ENCODE data around the gene IL1RL2.

Gene IL1RL2

DNA sequence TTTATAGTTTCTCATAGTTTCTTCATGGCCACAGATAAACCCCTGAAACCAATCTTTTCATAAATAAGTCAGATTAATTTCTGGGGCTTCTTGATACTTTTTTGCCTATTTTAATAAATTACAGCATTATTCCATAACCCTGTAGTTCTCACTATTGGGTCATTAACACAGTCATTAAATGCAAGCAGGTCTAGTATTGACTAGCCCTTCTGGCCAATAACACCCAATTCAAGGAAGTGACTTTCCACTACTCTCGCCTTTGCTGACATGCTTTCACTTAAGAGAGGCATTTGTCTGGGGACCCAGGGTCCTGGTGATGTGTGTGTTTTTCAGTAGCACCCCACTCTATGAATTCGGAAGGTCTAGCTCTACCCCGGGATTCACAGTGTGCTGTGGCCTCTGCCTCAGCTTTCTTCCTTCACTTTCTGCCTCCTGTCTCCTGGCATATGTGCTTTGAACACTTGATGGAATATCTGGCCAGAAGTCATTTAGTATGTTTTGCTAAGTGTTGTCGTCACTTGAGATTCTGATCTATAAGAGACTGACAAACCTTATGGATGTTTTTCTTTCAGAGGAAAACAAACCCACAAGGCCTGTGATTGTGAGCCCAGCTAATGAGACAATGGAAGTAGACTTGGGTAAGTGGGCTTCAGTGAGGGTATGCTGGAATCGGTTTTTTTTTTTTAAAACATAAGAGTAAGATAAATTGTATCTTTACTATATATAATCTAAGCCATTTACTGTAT is 18.6 kb upstream of the IL1RL2 start:
- Histone ChIP-seq H3K9me3 (ENCODE audit: low read length) (no peaks in the 10 kb centered on the region), H4K20me1 (ENCODE audit: insufficient read depth, low read length) (no peaks in the 10 kb centered on the region), H3F3A (ENCODE audit: insufficient read depth, low read length) (no peaks in the 10 kb centered on the region), H3K27ac (ENCODE audit: low read depth, low read length, poor library complexity, severe bottlenecking) (no peak overlapping the region), H3K4me1 (ENCODE audit: insufficient read depth, low read length, severe bottlenecking) (no peaks in the 10 kb centered on the region), H3K4me2 (ENCODE audit: low read length) (no peak overlapping the region), H3K9me2 (ENCODE audit: low read depth, low read length) (no peaks in the 10 kb centered on the region), H3K4me3 (ENCODE audit: low read depth, low read length, poor library complexity, severe bottlenecking) (no peak overlapping the region), H3K79me2 (ENCODE audit: insufficient read depth, low read length) (no peaks in the 10 kb centered on the region), H3K36me3 (ENCODE audit: insufficient read depth, low read length) (no peaks in the 10 kb centered on the region), H3K9ac (ENCODE audit: low read length) (no peak overlapping the region), H2AFZ (ENCODE audit: low read length) (no peak overlapping the region), H3K27me3 (ENCODE audit: insufficient read depth, low read length) (no peaks in the 10 kb centered on the region)
- no peak for TF ChIP-seq EZH2 (IDR thresholded peaks at IDR 0.05; ENCODE audit: borderline replicate concordance, low read length)
- TF ChIP-seq, protein P1, sequence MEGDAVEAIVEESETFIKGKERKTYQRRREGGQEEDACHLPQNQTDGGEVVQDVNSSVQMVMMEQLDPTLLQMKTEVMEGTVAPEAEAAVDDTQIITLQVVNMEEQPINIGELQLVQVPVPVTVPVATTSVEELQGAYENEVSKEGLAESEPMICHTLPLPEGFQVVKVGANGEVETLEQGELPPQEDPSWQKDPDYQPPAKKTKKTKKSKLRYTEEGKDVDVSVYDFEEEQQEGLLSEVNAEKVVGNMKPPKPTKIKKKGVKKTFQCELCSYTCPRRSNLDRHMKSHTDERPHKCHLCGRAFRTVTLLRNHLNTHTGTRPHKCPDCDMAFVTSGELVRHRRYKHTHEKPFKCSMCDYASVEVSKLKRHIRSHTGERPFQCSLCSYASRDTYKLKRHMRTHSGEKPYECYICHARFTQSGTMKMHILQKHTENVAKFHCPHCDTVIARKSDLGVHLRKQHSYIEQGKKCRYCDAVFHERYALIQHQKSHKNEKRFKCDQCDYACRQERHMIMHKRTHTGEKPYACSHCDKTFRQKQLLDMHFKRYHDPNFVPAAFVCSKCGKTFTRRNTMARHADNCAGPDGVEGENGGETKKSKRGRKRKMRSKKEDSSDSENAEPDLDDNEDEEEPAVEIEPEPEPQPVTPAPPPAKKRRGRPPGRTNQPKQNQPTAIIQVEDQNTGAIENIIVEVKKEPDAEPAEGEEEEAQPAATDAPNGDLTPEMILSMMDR (IDR thresholded peaks at IDR 0.05; ENCODE audit: low read length), result no peak

DNA sequence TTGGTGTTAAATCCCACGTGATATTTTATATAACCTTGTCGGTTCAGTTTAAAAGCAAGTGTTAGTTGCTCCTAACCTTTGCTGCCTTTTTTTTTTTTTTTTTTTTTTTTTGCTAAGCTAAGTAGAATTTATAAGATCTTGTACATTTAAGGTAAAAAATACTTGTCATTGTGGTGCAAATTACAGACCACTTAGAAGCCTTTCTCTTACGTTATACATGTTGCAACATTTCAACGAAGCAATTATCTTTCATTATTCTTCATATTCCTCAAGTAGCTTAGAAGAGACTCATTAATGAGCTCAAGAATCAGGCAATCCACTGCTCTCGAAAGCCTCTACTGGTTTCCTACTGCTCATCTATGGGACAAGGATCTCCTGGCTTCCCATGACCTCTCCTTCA is 14.9 kb upstream of the IL1RL2 start:
- no peaks in the 10 kb centered on the region for H3K9me3 ChIP-seq (ENCODE audit: low read length)
- H3K4me1 ChIP-seq (ENCODE audit: insufficient read depth, low read length, severe bottlenecking), result no peaks in the 10 kb centered on the region
- no peak overlapping the region for H3K9ac ChIP-seq (ENCODE audit: low read length)
- no peaks in the 10 kb centered on the region for H3K9me2 ChIP-seq (ENCODE audit: low read depth, low read length)
- H3K27ac ChIP-seq (ENCODE audit: low read depth, low read length, poor library complexity, severe bottlenecking), result no peak overlapping the region
- H3K36me3 ChIP-seq (ENCODE audit: insufficient read depth, low read length), result no peaks in the 10 kb centered on the region
- no peak for TF ChIP-seq EZH2 (IDR thresholded peaks at IDR 0.05; ENCODE audit: borderline replicate concordance, low read length)
- TF ChIP-seq, protein P1 (IDR thresholded peaks at IDR 0.05; ENCODE audit: low read length), result no peak
- no peaks in the 10 kb centered on the region for H3F3A ChIP-seq (ENCODE audit: insufficient read depth, low read length)
- H3K4me3 ChIP-seq (ENCODE audit: low read depth, low read length, poor library complexity, severe bottlenecking), result no peak overlapping the region
- H3K27me3 ChIP-seq (ENCODE audit: insufficient read depth, low read length), result no peaks in the 10 kb centered on the region
- no peak overlapping the region for H3K4me2 ChIP-seq (ENCODE audit: low read length)
- no peak overlapping the region for H2AFZ ChIP-seq (ENCODE audit: low read length)
- no peaks in the 10 kb centered on the region for H3K79me2 ChIP-seq (ENCODE audit: insufficient read depth, low read length)
- H4K20me1 ChIP-seq (ENCODE audit: insufficient read depth, low read length), result no peaks in the 10 kb centered on the region

DNA sequence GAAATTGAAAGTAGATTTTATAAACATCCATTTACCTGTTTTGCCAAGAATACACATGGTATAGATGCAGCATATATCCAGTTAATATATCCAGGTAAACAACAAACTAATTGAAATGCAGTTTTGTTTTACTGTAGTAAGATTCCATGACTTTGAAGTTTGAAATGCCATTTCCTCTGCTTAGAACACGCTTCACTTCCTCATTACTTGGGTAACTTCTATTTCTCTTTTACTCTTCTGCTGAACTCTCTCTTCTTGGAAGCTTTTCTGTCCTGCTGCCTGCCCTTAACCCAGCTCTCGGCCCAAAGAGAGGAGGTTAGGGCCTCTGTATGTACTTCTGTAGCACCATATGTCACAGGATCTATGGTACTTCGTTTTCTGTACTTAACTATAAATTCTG is 14.1 kb upstream of the IL1RL2 start:
- no peak for TF ChIP-seq EZH2 (IDR thresholded peaks at IDR 0.05; ENCODE audit: borderline replicate concordance, low read length)
- TF ChIP-seq, protein P1 (IDR thresholded peaks at IDR 0.05; ENCODE audit: low read length), result no peak

More for the DNA sequence above, 14.1 kb upstream of the IL1RL2 start:
- no peaks in the 10 kb centered on the region for H3K9me3 ChIP-seq (ENCODE audit: low read length)
- H3K9ac ChIP-seq (ENCODE audit: low read length), result no peak overlapping the region
- H3K4me3 ChIP-seq (ENCODE audit: low read depth, low read length, poor library complexity, severe bottlenecking), result no peak overlapping the region
- no peaks in the 10 kb centered on the region for H3K9me2 ChIP-seq (ENCODE audit: low read depth, low read length)
- H3K36me3 ChIP-seq (ENCODE audit: insufficient read depth, low read length), result no peaks in the 10 kb centered on the region
- H3K27me3 ChIP-seq (ENCODE audit: insufficient read depth, low read length), result no peaks in the 10 kb centered on the region
- no peak overlapping the region for H3K4me2 ChIP-seq (ENCODE audit: low read length)
- H3K79me2 ChIP-seq (ENCODE audit: insufficient read depth, low read length), result no peaks in the 10 kb centered on the region
- H3K27ac ChIP-seq (ENCODE audit: low read depth, low read length, poor library complexity, severe bottlenecking), result no peak overlapping the region
- H4K20me1 ChIP-seq (ENCODE audit: insufficient read depth, low read length), result no peaks in the 10 kb centered on the region
- H2AFZ ChIP-seq (ENCODE audit: low read length), result no peak overlapping the region
- H3F3A ChIP-seq (ENCODE audit: insufficient read depth, low read length), result no peaks in the 10 kb centered on the region
- no peaks in the 10 kb centered on the region for H3K4me1 ChIP-seq (ENCODE audit: insufficient read depth, low read length, severe bottlenecking)

Data from OCI-LY1 (cell line).